Mucosa of descending colon (tissue), 3 donors: ENCODE results near the gene NRSN1. TPM values are rescaled to one million over a fixed set of nuclear protein-coding genes. Genes with fewer than 3 reads are reported as not detected.

ENCODE experiments used
- ATAC-seq: fragments of 200-7000 bp; cut with Tn5 transposase; one replicate; pipeline ENCODE4 v1.9.1; 2020; ENCODE audit warnings: mild to moderate bottlenecking, moderate library complexity
- DNase-seq, 3 donors: peaks; one replicate each; pipeline ENCODE4 v3.0.0-alpha.2; 2020
- H3K36me3 ChIP-seq: fragments of 200-600 bp; one replicate; pipeline ENCODE4 v1.8.0; 2021; ENCODE audit warnings: low read depth, mild to moderate bottlenecking
- H3K4me1 ChIP-seq: fragments of 200-600 bp; one replicate; pipeline ENCODE4 v1.8.0; 2021; ENCODE audit warnings: low read depth, mild to moderate bottlenecking
- H3K4me3 ChIP-seq: fragments of 200-600 bp; one replicate; pipeline ENCODE4 v1.8.0; 2021; ENCODE audit warnings: mild to moderate bottlenecking
- H3K9me3 ChIP-seq: fragments of 200-600 bp; one replicate; pipeline ENCODE4 v1.8.0; 2021; ENCODE audit warnings: mild to moderate bottlenecking
- intact Hi-C, 2 donors: fragments of 100-400 bp; cut with DNase I in 1 of 2; cut with micrococcal nuclease in 1 of 2; formaldehyde crosslinking; loops; one replicate each; pipeline versions ENCODE4 v1.11.0 to v1.11.1; 2022; cut with DNase I, micrococcal nuclease
- total RNA-seq, 3 donors: library from RNA; stranded (reverse); fragmentation: NEBNext Ultra II Directional in 2 of 3; extraction: Animal tissue kit (Norgen Biotek cat#: 25700) in 2 of 3; gene quantifications; one replicate each; pipeline versions ENCODE4 v1.2.1 to v1.2.4, GENCODE V29; 2021 to 2023
- TF ChIP-seq, protein P1 (sequence below): fragments of 200-600 bp; IDR thresholded peaks from one replicate; pipeline ENCODE4 v1.8.0; 2022; ENCODE audit warnings: antibody characterized with exemption, mild to moderate bottlenecking
- donor health status: DM: no; HTN: no; CAD: no; lungs with moderate emphysema.
- donor health status: DM: no; HTN: no; CAD: no.
- donor health status: DM: no; HTN: yes; CAD: no.

Gene NRSN1
- total RNA-seq, 3 donors from 2014 or later = 2.4 TPM; not detected in 2

GRCh38 chr6:24148684-24149083 lies 22.7 kb downstream of the NRSN1 start:
- TF ChIP-seq, protein P1, sequence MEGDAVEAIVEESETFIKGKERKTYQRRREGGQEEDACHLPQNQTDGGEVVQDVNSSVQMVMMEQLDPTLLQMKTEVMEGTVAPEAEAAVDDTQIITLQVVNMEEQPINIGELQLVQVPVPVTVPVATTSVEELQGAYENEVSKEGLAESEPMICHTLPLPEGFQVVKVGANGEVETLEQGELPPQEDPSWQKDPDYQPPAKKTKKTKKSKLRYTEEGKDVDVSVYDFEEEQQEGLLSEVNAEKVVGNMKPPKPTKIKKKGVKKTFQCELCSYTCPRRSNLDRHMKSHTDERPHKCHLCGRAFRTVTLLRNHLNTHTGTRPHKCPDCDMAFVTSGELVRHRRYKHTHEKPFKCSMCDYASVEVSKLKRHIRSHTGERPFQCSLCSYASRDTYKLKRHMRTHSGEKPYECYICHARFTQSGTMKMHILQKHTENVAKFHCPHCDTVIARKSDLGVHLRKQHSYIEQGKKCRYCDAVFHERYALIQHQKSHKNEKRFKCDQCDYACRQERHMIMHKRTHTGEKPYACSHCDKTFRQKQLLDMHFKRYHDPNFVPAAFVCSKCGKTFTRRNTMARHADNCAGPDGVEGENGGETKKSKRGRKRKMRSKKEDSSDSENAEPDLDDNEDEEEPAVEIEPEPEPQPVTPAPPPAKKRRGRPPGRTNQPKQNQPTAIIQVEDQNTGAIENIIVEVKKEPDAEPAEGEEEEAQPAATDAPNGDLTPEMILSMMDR = no peak
- intact Hi-C loops = no loop called here
- no peak for ATAC-seq

DNA sequence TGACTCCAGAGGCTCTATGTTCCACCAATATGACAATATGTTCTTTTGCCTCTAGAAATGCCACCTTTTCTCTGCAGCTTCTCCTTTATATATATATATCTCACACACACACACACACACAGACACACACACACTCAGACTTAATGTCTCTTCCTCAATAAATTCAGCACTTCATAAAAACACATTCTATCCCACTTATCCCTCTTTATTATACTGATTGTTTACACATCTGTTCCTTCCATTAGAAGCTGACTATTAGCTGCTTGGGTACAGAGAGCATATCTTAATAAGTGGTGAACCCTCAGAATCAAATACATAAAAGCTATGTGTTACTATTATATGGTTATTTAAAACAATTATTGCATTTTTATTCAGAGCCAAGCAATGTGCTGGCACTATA lies 23.3 kb downstream of the NRSN1 start:
- intact Hi-C loops = no loop called here
- ATAC-seq = no peak

More at GRCh38 chr6:24148684-24149083, 22.7 kb downstream of the NRSN1 start:
- Histone ChIP-seq H3K4me3 (no peak overlapping the region), H3K36me3 (no peaks in the 10 kb centered on the region), H3K9me3 (no peaks in the 10 kb centered on the region), H3K4me1 (no peaks in the 10 kb centered on the region)
- no peak for DNase-seq

GRCh38 chr6:24149836-24150235 lies 23.8 kb downstream of the NRSN1 start:
- no peaks in the 10 kb centered on the region for H3K4me1 ChIP-seq
- no peaks in the 10 kb centered on the region for H3K9me3 ChIP-seq
- H3K4me3 ChIP-seq = no peak overlapping the region
- DNase-seq (no peak), ATAC-seq (no peak)
- intact Hi-C loops = no loop called here
- TF ChIP-seq, protein P1 = no peak
- no peaks in the 10 kb centered on the region for H3K36me3 ChIP-seq

More for the DNA sequence above, 23.3 kb downstream of the NRSN1 start:
- H3K9me3 ChIP-seq = no peaks in the 10 kb centered on the region
- TF ChIP-seq, protein P1 = no peak
- DNase-seq = no peak
- H3K4me1 ChIP-seq = no peaks in the 10 kb centered on the region
- no peak overlapping the region for H3K4me3 ChIP-seq
- no peaks in the 10 kb centered on the region for H3K36me3 ChIP-seq

GRCh38 chr6:24152014-24152413 lies 26.0 kb downstream of the NRSN1 start:
- DNase-seq (no peak), ATAC-seq (no peak)
- intact Hi-C loops = no loop called here
- no peaks in the 10 kb centered on the region for H3K9me3 ChIP-seq
- H3K4me1 ChIP-seq = no peaks in the 10 kb centered on the region
- TF ChIP-seq, protein P1 = no peak
- H3K36me3 ChIP-seq = no peaks in the 10 kb centered on the region
- no peak overlapping the region for H3K4me3 ChIP-seq

- H3K36me3 ChIP-seq = no peaks in the 10 kb centered on the region
- DNase-seq (no peak), ATAC-seq (no peak)
- intact Hi-C loops = no loop called here
- no peaks in the 10 kb centered on the region for H3K9me3 ChIP-seq
- H3K4me1 ChIP-seq = no peaks in the 10 kb centered on the region
- H3K4me3 ChIP-seq = no peak overlapping the region
- TF ChIP-seq, protein P1 = no peak
These were observed 28.1 kb downstream of the NRSN1 start for GRCh38 chr6:24154121-24154520.

DNA sequence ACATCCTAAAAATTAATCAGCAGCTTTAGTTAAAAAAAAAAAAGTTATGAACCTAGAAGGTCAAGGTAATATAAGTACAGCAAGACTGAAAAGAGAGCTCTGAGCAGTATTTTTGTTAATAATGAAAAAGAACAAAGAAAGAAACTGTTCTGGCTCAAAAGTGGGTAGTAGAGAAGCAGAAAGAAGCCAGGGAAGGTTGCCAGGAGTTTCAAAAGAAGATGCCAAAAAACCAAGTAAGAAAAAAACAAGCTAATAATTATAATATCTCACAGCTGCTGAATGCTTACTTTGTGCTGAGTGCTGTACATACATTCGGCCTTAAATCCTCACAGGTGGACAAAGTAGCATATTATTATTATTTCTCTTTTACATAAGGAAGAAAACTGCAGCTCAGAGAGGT lies 31.9 kb downstream of the NRSN1 start:
- DNase-seq = no peak
- TF ChIP-seq, protein P1 = no peak
- ATAC-seq = no peak
- no peaks in the 10 kb centered on the region for H3K36me3 ChIP-seq
- intact Hi-C loops = no loop called here
- H3K4me1 ChIP-seq = no peaks in the 10 kb centered on the region
- no peak overlapping the region for H3K4me3 ChIP-seq
- no peaks in the 10 kb centered on the region for H3K9me3 ChIP-seq
